Measurements from ENCODE around the gene ZNF682. TPM values are rescaled to one million over a fixed set of nuclear protein-coding genes. Genes with fewer than 3 reads are reported as not detected.

The ZNF682 gene
- total and polyA plus RNA-seq, 2 of the 13 experiments (the other 11 are each of a cell fraction or from before 2014, with no cell fraction given): 2.0 to 7.2 TPM

DNA sequence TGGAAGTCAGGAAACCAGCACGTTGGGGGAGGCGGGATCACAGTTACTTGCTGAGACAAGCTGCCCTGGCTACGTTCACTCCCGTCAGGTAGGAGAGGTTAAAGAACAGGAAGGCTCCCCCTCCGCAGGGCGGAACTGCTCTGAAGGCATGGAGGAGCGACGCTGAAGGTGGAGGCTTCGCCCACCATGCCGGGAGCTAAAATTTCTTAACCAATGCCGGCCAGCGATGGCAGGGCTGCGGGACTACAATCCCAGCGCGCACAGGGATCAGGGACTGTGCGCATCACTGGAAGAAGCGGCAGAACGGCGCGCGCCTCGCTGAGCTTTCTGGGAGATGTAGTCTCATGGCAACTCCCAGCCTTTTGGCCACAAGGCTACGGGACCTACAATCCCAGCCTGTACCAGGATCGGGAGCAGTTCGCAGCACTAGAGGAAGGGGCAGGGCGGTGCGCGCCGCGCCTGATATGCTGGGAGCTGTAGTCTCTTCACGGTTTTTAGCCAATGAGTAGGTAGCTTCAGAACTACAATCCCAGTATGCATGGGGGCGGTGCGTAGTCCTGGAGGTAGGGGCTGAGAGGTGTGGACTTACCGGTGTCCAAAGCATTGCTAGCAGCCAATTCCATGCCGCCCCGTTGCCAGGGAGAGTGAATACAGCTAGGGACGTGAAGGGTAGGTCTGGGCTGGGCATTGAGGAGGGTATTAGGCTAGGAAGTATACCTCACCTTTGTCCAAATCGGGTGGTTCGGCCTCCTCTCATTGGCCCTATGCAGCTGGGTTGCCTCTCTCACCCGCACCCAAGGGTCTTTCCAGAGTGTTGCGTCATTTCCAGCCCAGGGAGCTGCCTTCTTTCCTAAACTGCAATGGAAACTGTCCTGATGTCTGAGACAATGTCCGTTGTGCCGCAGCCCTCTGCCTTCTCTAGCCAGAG lies 12.8 kb upstream of the ZNF682 start (continued):
- TF ChIP-seq, protein P1, sequence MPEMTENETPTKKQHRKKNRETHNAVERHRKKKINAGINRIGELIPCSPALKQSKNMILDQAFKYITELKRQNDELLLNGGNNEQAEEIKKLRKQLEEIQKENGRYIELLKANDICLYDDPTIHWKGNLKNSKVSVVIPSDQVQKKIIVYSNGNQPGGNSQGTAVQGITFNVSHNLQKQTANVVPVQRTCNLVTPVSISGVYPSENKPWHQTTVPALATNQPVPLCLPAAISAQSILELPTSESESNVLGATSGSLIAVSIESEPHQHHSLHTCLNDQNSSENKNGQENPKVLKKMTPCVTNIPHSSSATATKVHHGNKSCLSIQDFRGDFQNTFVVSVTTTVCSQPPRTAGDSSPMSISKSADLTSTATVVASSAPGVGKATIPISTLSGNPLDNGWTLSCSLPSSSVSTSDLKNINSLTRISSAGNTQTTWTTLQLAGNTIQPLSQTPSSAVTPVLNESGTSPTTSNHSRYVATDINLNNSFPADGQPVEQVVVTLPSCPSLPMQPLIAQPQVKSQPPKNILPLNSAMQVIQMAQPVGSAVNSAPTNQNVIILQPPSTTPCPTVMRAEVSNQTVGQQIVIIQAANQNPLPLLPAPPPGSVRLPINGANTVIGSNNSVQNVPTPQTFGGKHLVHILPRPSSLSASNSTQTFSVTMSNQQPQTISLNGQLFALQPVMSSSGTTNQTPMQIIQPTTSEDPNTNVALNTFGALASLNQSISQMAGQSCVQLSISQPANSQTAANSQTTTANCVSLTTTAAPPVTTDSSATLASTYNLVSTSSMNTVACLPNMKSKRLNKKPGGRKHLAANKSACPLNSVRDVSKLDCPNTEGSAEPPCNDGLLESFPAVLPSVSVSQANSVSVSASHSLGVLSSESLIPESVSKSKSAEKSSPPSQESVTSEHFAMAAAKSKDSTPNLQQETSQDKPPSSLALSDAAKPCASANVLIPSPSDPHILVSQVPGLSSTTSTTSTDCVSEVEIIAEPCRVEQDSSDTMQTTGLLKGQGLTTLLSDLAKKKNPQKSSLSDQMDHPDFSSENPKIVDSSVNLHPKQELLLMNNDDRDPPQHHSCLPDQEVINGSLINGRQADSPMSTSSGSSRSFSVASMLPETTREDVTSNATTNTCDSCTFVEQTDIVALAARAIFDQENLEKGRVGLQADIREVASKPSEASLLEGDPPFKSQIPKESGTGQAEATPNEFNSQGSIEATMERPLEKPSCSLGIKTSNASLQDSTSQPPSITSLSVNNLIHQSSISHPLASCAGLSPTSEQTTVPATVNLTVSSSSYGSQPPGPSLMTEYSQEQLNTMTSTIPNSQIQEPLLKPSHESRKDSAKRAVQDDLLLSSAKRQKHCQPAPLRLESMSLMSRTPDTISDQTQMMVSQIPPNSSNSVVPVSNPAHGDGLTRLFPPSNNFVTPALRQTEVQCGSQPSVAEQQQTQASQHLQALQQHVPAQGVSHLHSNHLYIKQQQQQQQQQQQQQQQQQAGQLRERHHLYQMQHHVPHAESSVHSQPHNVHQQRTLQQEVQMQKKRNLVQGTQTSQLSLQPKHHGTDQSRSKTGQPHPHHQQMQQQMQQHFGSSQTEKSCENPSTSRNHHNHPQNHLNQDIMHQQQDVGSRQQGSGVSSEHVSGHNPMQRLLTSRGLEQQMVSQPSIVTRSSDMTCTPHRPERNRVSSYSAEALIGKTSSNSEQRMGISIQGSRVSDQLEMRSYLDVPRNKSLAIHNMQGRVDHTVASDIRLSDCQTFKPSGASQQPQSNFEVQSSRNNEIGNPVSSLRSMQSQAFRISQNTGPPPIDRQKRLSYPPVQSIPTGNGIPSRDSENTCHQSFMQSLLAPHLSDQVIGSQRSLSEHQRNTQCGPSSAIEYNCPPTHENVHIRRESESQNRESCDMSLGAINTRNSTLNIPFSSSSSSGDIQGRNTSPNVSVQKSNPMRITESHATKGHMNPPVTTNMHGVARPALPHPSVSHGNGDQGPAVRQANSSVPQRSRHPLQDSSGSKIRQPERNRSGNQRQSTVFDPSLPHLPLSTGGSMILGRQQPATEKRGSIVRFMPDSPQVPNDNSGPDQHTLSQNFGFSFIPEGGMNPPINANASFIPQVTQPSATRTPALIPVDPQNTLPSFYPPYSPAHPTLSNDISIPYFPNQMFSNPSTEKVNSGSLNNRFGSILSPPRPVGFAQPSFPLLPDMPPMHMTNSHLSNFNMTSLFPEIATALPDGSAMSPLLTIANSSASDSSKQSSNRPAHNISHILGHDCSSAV (CRISPR knock-in tag; IDR thresholded peaks at IDR 0.05; ENCODE audit: borderline replicate concordance): no peak
- TF ChIP-seq ZNF713 (CRISPR knock-in tag; IDR thresholded peaks at IDR 0.05) (no peak), ZNF577 (CRISPR knock-in tag; IDR thresholded peaks at IDR 0.05; ENCODE audit: borderline replicate concordance, low read depth) (no peak), CAMTA2 (CRISPR knock-in tag; IDR thresholded peaks at IDR 0.05; ENCODE audit: borderline replicate concordance) (no peak), ZNF672 (CRISPR knock-in tag; IDR thresholded peaks at IDR 0.05) (no peak), KDM5B (CRISPR knock-in tag; IDR thresholded peaks at IDR 0.05; ENCODE audit: borderline replicate concordance) (no peak; the same call in 1 of the 2 replicates), ZKSCAN8 (CRISPR knock-in tag; IDR thresholded peaks at IDR 0.05; ENCODE audit: borderline replicate concordance) (no peak), GFI1 (CRISPR knock-in tag; IDR thresholded peaks at IDR 0.05; ENCODE audit: borderline replicate concordance) (no peak), ZNF598 (CRISPR knock-in tag; IDR thresholded peaks at IDR 0.05; ENCODE audit: borderline replicate concordance) (no peak), HOXD1 (CRISPR knock-in tag; IDR thresholded peaks at IDR 0.05) (no peak), SP4 (CRISPR knock-in tag; IDR thresholded peaks at IDR 0.05) (peak; percentile 31; the same call in 1 of the 2 replicates), ZNF382 (CRISPR knock-in tag; IDR thresholded peaks at IDR 0.05; ENCODE audit: borderline replicate concordance) (no peak), ZNF569 (CRISPR knock-in tag; IDR thresholded peaks at IDR 0.05; ENCODE audit: borderline replicate concordance) (no peak), GPN1 (CRISPR knock-in tag; IDR thresholded peaks at IDR 0.05; ENCODE audit: borderline replicate concordance) (no peak), ZNF878 (CRISPR knock-in tag; IDR thresholded peaks at IDR 0.05) (no peak)
- TF ChIP-seq, protein P2, sequence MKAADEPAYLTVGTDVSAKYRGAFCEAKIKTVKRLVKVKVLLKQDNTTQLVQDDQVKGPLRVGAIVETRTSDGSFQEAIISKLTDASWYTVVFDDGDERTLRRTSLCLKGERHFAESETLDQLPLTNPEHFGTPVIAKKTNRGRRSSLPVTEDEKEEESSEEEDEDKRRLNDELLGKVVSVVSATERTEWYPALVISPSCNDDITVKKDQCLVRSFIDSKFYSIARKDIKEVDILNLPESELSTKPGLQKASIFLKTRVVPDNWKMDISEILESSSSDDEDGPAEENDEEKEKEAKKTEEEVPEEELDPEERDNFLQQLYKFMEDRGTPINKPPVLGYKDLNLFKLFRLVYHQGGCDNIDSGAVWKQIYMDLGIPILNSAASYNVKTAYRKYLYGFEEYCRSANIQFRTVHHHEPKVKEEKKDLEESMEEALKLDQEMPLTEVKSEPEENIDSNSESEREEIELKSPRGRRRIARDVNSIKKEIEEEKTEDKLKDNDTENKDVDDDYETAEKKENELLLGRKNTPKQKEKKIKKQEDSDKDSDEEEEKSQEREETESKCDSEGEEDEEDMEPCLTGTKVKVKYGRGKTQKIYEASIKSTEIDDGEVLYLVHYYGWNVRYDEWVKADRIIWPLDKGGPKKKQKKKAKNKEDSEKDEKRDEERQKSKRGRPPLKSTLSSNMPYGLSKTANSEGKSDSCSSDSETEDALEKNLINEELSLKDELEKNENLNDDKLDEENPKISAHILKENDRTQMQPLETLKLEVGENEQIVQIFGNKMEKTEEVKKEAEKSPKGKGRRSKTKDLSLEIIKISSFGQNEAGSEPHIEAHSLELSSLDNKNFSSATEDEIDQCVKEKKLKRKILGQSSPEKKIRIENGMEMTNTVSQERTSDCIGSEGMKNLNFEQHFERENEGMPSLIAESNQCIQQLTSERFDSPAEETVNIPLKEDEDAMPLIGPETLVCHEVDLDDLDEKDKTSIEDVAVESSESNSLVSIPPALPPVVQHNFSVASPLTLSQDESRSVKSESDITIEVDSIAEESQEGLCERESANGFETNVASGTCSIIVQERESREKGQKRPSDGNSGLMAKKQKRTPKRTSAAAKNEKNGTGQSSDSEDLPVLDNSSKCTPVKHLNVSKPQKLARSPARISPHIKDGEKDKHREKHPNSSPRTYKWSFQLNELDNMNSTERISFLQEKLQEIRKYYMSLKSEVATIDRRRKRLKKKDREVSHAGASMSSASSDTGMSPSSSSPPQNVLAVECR (CRISPR knock-in tag; IDR thresholded peaks at IDR 0.05; ENCODE audit: borderline replicate concordance): peak; percentile 52; the same call in 1 of the 2 replicates

Data from HepG2 (cell line).